ACC112 (cell line): ENCODE measurements around the gene USH2A.

ENCODE experiments used
- H2AFZ ChIP-seq: fragments of 200-600 bp; sonication (generic); one replicate; pipeline ENCODE4 v1.6.0; 2017; ENCODE audit warnings: antibody characterized with exemption, low read length; ENCODE audit not compliant: unreplicated experiment
- H3K27ac ChIP-seq: fragments of 200-600 bp; sonication (generic); 2 replicates; pipeline ENCODE4 v1.5.1; 2014; ENCODE audit warnings: low read depth, mild to moderate bottlenecking, antibody characterized with exemption, low read length, moderate library complexity
- H3K27me3 ChIP-seq: fragments of 200-600 bp; sonication (generic); 2 replicates; pipeline ENCODE4 v1.6.1; 2014; ENCODE audit warnings: mild to moderate bottlenecking, antibody characterized with exemption, low read length, moderate library complexity, mixed read lengths; ENCODE audit not compliant: insufficient read depth
- H3K36me3 ChIP-seq: fragments of 200-600 bp; sonication (generic); 2 replicates; pipeline ENCODE4 v1.6.1; 2016; ENCODE audit warnings: mild to moderate bottlenecking, antibody characterized with exemption, low read length, moderate library complexity, mixed read lengths; ENCODE audit not compliant: insufficient read depth
- H3K4me1 ChIP-seq: fragments of 200-600 bp; sonication (generic); one replicate; pipeline ENCODE4 v1.6.1; 2016; ENCODE audit warnings: low read length, mixed read lengths; ENCODE audit not compliant: insufficient read depth, unreplicated experiment, control insufficient read depth
- H3K4me3 ChIP-seq: fragments of 200-600 bp; sonication (generic); 2 replicates; pipeline ENCODE4 v1.5.1; 2014; ENCODE audit warnings: mild to moderate bottlenecking, low read depth, low read length
- H3K79me2 ChIP-seq: fragments of 200-600 bp; sonication (generic); one replicate; pipeline ENCODE4 v1.6.0; 2016; ENCODE audit warnings: low read length; ENCODE audit not compliant: control insufficient read depth, unreplicated experiment, insufficient read depth

The USH2A gene

GRCh38 chr1:215911406-215911968, 511.8 kb downstream of the USH2A start:
- Histone ChIP-seq H3K4me3 (no peak overlapping the region), H3K27ac (no peak overlapping the region), H3K27me3 (no peaks in the 10 kb centered on the region), H3K36me3 (no peaks in the 10 kb centered on the region), H3K4me1 (peaks cover 4% of the 10 kb centered on the region), H3K79me2 (no peaks in the 10 kb centered on the region), H2AFZ (no peak overlapping the region)

DNA sequence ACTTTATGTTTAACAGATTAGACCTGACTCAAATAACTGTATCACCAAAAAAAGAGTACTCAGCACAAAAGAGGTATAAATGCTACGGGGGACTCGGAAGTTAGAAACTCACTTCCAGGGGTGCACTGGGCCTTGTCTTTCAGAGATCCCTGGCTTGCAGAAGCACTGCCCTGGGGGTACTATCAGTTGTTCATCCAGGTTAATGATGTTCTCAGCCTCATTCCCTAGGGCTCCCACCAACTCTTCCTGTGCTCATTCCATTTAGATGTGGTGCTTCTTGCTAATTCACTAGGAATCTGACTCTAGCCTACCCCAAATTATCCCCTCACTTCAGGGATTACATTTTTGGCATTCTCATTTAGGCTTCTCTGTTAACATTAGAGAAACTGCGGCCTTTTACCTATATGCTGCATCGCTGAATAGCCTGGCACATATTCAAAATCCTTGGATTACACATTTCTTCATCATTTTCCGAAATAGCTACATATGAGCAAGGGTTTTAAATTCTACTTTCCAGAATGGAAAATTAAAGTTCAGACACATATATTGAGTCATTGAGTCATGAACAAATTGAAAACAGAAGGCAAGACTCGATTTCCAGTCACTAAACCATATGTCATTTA, 517.6 kb downstream of the USH2A start:
- H2AFZ ChIP-seq = no peak overlapping the region
- H3K27ac ChIP-seq = no peak overlapping the region
- no peaks in the 10 kb centered on the region for H3K36me3 ChIP-seq
- H3K4me3 ChIP-seq = no peak overlapping the region
- no peaks in the 10 kb centered on the region for H3K79me2 ChIP-seq
- no peaks in the 10 kb centered on the region for H3K4me1 ChIP-seq
- no peaks in the 10 kb centered on the region for H3K27me3 ChIP-seq

- Histone ChIP-seq H3K4me1 (no peaks in the 10 kb centered on the region), H3K27ac (no peak overlapping the region), H3K36me3 (no peaks in the 10 kb centered on the region), H3K4me3 (no peak overlapping the region), H3K27me3 (peaks cover 4% of the 10 kb centered on the region; the same call in 1 of the 2 replicates), H2AFZ (no peak overlapping the region), H3K79me2 (no peaks in the 10 kb centered on the region)
Observed at GRCh38 chr1:215900684-215901083, 522.6 kb downstream of the USH2A start.

- no peaks in the 10 kb centered on the region for H3K4me1 ChIP-seq
- H3K4me3 ChIP-seq = no peak overlapping the region
- H3K27ac ChIP-seq = no peak overlapping the region
- H3K79me2 ChIP-seq = no peaks in the 10 kb centered on the region
- no peaks in the 10 kb centered on the region for H3K36me3 ChIP-seq
- H2AFZ ChIP-seq = no peak overlapping the region
- H3K27me3 ChIP-seq = peaks cover 4% of the 10 kb centered on the region; the same call in 1 of the 2 replicates
Observed at GRCh38 chr1:215899901-215900300, 523.3 kb downstream of the USH2A start.

- peaks cover 9% of the 10 kb centered on the region for H3K4me1 ChIP-seq
- H3K27ac ChIP-seq = no peak overlapping the region
- no peak overlapping the region for H3K4me3 ChIP-seq
- H2AFZ ChIP-seq = no peak overlapping the region
- no peaks in the 10 kb centered on the region for H3K36me3 ChIP-seq
- H3K79me2 ChIP-seq = no peaks in the 10 kb centered on the region
- peaks cover 7% of the 10 kb centered on the region; the same call in 1 of the 2 replicates for H3K27me3 ChIP-seq
Observed at GRCh38 chr1:215895893-215896292, 527.4 kb downstream of the USH2A start.

GRCh38 chr1:215895276-215895675, 528.0 kb downstream of the USH2A start:
- no peak overlapping the region for H2AFZ ChIP-seq
- H3K79me2 ChIP-seq = no peaks in the 10 kb centered on the region
- H3K27me3 ChIP-seq = peaks cover 7% of the 10 kb centered on the region; the same call in 1 of the 2 replicates
- no peak overlapping the region for H3K27ac ChIP-seq
- H3K4me1 ChIP-seq = peaks cover 13% of the 10 kb centered on the region
- no peaks in the 10 kb centered on the region for H3K36me3 ChIP-seq
- no peak overlapping the region for H3K4me3 ChIP-seq

GRCh38 chr1:215894617-215895016, 528.6 kb downstream of the USH2A start:
- Histone ChIP-seq H2AFZ (no peak overlapping the region), H3K36me3 (no peaks in the 10 kb centered on the region), H3K27me3 (peaks cover 7% of the 10 kb centered on the region; the same call in 1 of the 2 replicates), H3K4me3 (no peak overlapping the region), H3K4me1 (peaks cover 13% of the 10 kb centered on the region), H3K79me2 (no peaks in the 10 kb centered on the region), H3K27ac (no peak overlapping the region)

DNA sequence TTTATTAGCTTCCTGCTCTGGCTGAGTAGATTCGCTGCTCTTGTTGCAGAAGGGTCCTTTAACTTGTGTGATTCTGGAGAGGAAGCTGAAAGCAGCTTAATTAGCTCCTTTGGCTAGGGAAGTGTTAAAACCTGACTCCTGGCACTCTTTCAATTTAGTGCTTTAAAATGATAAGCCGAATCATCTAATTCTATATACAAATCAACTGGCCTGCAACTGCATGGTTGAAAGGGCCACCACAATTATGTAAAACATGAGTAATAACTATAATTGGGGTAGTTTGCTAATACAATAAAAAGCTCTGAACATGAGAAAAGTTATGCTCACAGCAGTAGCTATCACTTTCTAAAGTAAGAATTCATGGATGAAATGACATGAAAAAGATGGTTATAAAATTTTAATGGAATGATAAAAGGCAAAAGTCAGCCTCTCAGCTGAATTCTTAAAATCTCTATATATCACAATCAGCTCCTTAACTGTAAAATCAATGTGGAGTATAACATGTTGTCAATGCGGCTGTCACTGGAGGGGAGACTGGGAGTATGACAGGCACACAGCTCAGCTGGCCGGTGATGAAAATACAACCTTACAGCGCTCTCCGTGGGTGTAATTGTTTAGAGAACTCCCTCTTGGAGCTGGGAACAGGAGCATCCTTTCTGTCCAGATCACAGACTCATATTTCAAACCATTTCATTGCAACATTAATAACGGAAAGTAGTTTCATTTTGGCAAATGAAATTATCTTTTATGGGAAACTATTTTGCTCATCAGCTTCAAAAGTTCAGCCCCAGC, 531.8 kb downstream of the USH2A start:
- no peaks in the 10 kb centered on the region for H3K36me3 ChIP-seq
- H3K27me3 ChIP-seq = 0 out of 2 replicates have a peak, but pooled peaks cover 3% of the 10 kb centered on the region
- peaks cover 13% of the 10 kb centered on the region for H3K4me1 ChIP-seq
- no peak overlapping the region for H3K27ac ChIP-seq
- no peaks in the 10 kb centered on the region for H3K79me2 ChIP-seq
- H3K4me3 ChIP-seq = peak overlapping the region; percentile 47
- peak overlapping the region; percentile 44 for H2AFZ ChIP-seq

DNA sequence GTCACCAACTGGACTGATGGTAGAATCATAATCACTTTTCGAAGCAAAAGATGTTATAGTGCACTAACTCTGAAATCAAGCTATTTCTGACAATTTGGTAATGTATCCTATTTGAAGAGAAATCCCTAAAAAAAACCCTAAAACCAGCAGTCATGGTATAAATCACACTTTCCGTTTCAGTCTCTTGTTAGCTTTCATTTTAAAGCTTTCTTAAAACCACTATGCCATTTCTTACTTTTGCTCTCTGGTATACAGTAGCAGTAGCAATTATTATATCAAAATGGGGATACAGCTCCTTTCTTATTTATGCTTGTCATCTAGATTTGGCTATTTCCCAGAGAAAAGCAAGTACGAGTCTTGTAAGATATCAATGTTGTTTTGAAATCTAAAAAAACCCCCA, 532.8 kb downstream of the USH2A start:
- Histone ChIP-seq H3K79me2 (no peaks in the 10 kb centered on the region), H2AFZ (no peak overlapping the region), H3K27ac (no peak overlapping the region), H3K36me3 (no peaks in the 10 kb centered on the region), H3K4me1 (peaks cover 13% of the 10 kb centered on the region), H3K27me3 (0 out of 2 replicates have a peak, but pooled peaks cover 3% of the 10 kb centered on the region), H3K4me3 (no peak overlapping the region)

- Histone ChIP-seq H2AFZ (no peak overlapping the region), H3K27ac (no peak overlapping the region), H3K4me3 (no peak overlapping the region), H3K79me2 (no peaks in the 10 kb centered on the region), H3K36me3 (no peaks in the 10 kb centered on the region), H3K27me3 (0 out of 2 replicates have a peak, but pooled peaks cover 3% of the 10 kb centered on the region), H3K4me1 (peaks cover 13% of the 10 kb centered on the region)
Observed at GRCh38 chr1:215889871-215890270, 533.4 kb downstream of the USH2A start.
